MCF 10A (cell line): ENCODE results near the gene GMCL1. TPM values are rescaled to one million over a fixed set of nuclear protein-coding genes. Genes with fewer than 3 reads are reported as not detected.

ENCODE experiments used
- BruUV-seq: library from RNA; stranded (reverse); fragments of 400-500 nt; replicated peaks from 2 replicates; lab custom pipeline; 2021; lab: Mats Ljungman, UMichigan
- CTCF ChIA-PET: fragments of 300-600 bp; sonication (Branson Sonifier 250); formaldehyde crosslinking; extraction: SDS; loops from one replicate; lab custom pipeline; 2021; ENCODE audit warnings: antibody characterized with exemption, inconsistent platforms; lab: Yijun Ruan, JAX
- POLR2A ChIA-PET: fragments of 300-600, 350-650 bp; sonication (Branson Sonifier 250); formaldehyde crosslinking; extraction: SDS; loops from one replicate; lab custom pipeline; 2020; ENCODE audit warnings: antibody characterized with exemption, inconsistent platforms; lab: Yijun Ruan, JAX
- DNase-seq: peaks from one replicate; pipeline ENCODE4 v3.0.0-alpha.2; 2018; ENCODE audit not compliant: unreplicated experiment
- H3K27ac Mint-ChIP-seq: one replicate; pipeline ENCODE4 v1.8.0; 2022; ENCODE audit warnings: mild to moderate bottlenecking, low read depth, mixed read lengths; ENCODE audit not compliant: unreplicated experiment
- H3K27me3 Mint-ChIP-seq: one replicate; pipeline ENCODE4 v1.8.0; 2022; ENCODE audit warnings: mixed read lengths; ENCODE audit not compliant: insufficient read depth, unreplicated experiment
- H3K36me3 Mint-ChIP-seq: one replicate; pipeline ENCODE4 v1.8.0; 2022; ENCODE audit warnings: mild to moderate bottlenecking, moderate library complexity, mixed read lengths; ENCODE audit not compliant: insufficient read depth, unreplicated experiment
- H3K4me1 Mint-ChIP-seq: one replicate; pipeline ENCODE4 v1.8.0; 2022; ENCODE audit warnings: mixed read lengths; ENCODE audit not compliant: insufficient read depth, unreplicated experiment
- H3K4me3 Mint-ChIP-seq: one replicate; pipeline ENCODE4 v1.8.0; 2022; ENCODE audit warnings: mild to moderate bottlenecking, moderate library complexity, mixed read lengths; ENCODE audit not compliant: unreplicated experiment
- H3K9me3 Mint-ChIP-seq: one replicate; pipeline ENCODE4 v1.8.0; 2022; ENCODE audit warnings: mixed read lengths; ENCODE audit not compliant: unreplicated experiment
- intact Hi-C: fragments of 100-400 bp; cut with micrococcal nuclease; formaldehyde crosslinking; loops from 2 replicates; pipeline ENCODE4 v1.14.1; 2022
- total RNA-seq: library from RNA; stranded (reverse); gene quantifications from 2 replicates; pipeline ENCODE4 v1.2.3, GENCODE V29; 2022
- TF ChIP-seq, protein P1 (sequence below): fragments of 200-600 bp; IDR thresholded peaks from one replicate; pipeline ENCODE4 v1.8.0; 2022; ENCODE audit warnings: antibody characterized with exemption, mild to moderate bottlenecking; ENCODE audit not compliant: unreplicated experiment

Gene GMCL1
- total RNA-seq, 1 experiment from 2014 or later, result 13.6 TPM

DNA sequence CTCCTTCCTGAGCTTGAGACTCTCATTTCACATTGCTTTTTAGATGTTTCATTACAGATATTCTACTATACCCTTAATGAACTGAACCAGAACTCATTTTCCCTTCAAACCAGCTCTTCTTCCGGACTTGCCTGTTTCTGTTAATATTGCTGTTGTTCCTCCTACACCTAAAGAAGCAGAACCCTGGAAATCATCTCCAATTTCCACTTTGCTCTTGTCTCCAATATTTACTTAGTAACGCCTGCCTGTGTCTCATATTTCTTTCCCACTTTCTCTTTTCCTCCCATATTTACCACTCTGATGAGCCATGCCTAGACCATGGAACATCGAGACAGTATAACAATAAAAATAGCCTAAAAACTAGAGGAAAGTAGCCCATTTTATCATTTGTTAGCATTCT is 17.9 kb upstream of the GMCL1 start:
- Mint-ChIP-seq H3K4me1 (no peaks in the 10 kb centered on the region), H3K27me3 (no peaks in the 10 kb centered on the region), H3K27ac (no peak overlapping the region), H3K36me3 (peaks cover 68% of the 10 kb centered on the region), H3K9me3 (no peaks in the 10 kb centered on the region), H3K4me3 (no peak overlapping the region)
- CTCF ChIA-PET, result interaction anchor here (1.3 to 14.2 kb wide), 2 partner anchors 54 to 86 kb away, joined by 3 to 277 read pairs; no protein-coding TSS in a partner anchor
- BruUV-seq, result no TSS peak
- intact Hi-C loops, result no loop called here
- no peak for DNase-seq
- TF ChIP-seq, protein P1, sequence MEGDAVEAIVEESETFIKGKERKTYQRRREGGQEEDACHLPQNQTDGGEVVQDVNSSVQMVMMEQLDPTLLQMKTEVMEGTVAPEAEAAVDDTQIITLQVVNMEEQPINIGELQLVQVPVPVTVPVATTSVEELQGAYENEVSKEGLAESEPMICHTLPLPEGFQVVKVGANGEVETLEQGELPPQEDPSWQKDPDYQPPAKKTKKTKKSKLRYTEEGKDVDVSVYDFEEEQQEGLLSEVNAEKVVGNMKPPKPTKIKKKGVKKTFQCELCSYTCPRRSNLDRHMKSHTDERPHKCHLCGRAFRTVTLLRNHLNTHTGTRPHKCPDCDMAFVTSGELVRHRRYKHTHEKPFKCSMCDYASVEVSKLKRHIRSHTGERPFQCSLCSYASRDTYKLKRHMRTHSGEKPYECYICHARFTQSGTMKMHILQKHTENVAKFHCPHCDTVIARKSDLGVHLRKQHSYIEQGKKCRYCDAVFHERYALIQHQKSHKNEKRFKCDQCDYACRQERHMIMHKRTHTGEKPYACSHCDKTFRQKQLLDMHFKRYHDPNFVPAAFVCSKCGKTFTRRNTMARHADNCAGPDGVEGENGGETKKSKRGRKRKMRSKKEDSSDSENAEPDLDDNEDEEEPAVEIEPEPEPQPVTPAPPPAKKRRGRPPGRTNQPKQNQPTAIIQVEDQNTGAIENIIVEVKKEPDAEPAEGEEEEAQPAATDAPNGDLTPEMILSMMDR, result no peak
- POLR2A ChIA-PET, result interaction anchor here (0.6 to 2.1 kb wide), 4 partner anchors 8 to 70 kb away, joined by 4 to 6 read pairs (median 5); partner anchors contain the start of gene ANXA4

DNA sequence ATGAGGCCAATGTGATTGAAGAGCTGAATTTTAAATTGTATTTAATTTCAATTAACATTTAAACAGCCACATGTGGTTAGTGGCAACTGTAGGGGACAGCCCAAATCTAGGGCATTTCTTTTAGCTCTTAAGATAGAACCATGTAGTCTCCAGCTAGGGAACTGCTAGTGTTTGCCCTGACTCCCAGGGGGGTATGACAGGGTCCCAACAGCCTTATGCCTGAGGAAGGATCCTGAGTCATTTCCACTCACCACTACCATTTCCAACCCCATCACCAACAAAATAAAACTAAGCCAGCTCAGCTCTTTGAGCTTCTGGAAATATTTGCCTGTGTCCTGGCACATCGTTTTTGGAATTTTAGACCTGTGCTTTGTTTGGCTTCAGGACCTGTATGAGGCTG is 13.7 kb upstream of the GMCL1 start:
- Mint-ChIP-seq H3K4me1 (no peaks in the 10 kb centered on the region), H3K27ac (peak overlapping the region; percentile 63), H3K9me3 (no peaks in the 10 kb centered on the region), H3K36me3 (peaks cover 60% of the 10 kb centered on the region), H3K27me3 (no peaks in the 10 kb centered on the region), H3K4me3 (no peak overlapping the region)
- intact Hi-C loops, result loop anchor here (2.0 to 5.0 kb wide), 2 partner anchors 43 to 257 kb away; no protein-coding TSS in a partner anchor
- no peak for DNase-seq
- TF ChIP-seq, protein P1, result no peak
- ChIA-PET CTCF (interaction anchor here (0.8 to 14.2 kb wide), 10 partner anchors 15 to 265 kb away, joined by 3 to 277 read pairs (median 6); no protein-coding TSS in a partner anchor), POLR2A (interaction anchor here (0.6 to 5.4 kb wide), 12 partner anchors 9 to 234 kb away, joined by 3 to 53 read pairs (median 4); partner anchors contain the start of gene ANXA4)
- BruUV-seq, result no TSS peak

DNA sequence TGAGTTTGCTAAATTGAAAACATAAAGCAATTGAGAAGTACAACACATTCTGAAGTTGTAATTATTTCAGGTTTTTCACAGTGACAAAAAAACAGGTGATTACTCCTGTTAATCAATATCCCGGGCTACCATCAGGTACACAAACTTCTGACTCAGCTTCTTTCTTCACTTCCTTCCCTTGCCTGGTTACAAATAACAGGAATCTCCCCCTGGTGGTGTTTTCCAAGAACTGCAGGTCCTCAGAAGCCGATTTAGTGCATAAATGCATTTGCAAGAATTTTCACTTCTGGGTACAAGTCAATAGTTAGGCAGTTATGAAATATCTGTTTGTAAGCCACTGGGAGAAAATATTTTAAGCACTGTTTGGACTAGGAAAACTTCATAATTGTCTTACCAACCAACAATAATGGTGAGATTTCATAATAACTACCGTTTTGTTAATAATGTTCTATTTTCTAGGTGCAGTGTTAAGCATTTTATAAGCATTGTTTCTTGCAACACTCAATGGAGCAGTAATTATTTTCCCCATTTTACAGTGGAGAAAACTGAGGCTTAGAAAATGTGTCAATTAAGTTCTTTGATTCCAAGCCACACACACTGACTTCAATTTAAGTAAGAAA is 12.4 kb upstream of the GMCL1 start:
- intact Hi-C loops, result loop anchor here (1.0 to 5.0 kb wide), 4 partner anchors 45 to 258 kb away; no protein-coding TSS in a partner anchor
- no TSS peak for BruUV-seq
- H3K4me1 Mint-ChIP-seq, result no peaks in the 10 kb centered on the region
- H3K9me3 Mint-ChIP-seq, result no peaks in the 10 kb centered on the region
- peak; percentile 86 for DNase-seq
- H3K36me3 Mint-ChIP-seq, result peaks cover 66% of the 10 kb centered on the region
- no peak overlapping the region for H3K27ac Mint-ChIP-seq
- CTCF ChIA-PET, result interaction anchor here (0.6 to 14.2 kb wide), 27 partner anchors 10 to 309 kb away, joined by 3 to 277 read pairs (median 3); no protein-coding TSS in a partner anchor
- TF ChIP-seq, protein P1, result peak; percentile 79
- POLR2A ChIA-PET, result interaction anchor here (0.9 to 5.4 kb wide), 8 partner anchors 9 to 172 kb away, joined by 3 to 53 read pairs (median 4); partner anchors contain the start of genes ANXA4 and GMCL1
- no peaks in the 10 kb centered on the region for H3K27me3 Mint-ChIP-seq
- no peak overlapping the region for H3K4me3 Mint-ChIP-seq
